ENCODE data around the gene ANKEF1.
"Not testable (repeated sequence)": the region's sequence is repeated elsewhere in the genome, so short reads cannot be mapped to it uniquely, and the experiment has no call there.

Gene ANKEF1

DNA sequence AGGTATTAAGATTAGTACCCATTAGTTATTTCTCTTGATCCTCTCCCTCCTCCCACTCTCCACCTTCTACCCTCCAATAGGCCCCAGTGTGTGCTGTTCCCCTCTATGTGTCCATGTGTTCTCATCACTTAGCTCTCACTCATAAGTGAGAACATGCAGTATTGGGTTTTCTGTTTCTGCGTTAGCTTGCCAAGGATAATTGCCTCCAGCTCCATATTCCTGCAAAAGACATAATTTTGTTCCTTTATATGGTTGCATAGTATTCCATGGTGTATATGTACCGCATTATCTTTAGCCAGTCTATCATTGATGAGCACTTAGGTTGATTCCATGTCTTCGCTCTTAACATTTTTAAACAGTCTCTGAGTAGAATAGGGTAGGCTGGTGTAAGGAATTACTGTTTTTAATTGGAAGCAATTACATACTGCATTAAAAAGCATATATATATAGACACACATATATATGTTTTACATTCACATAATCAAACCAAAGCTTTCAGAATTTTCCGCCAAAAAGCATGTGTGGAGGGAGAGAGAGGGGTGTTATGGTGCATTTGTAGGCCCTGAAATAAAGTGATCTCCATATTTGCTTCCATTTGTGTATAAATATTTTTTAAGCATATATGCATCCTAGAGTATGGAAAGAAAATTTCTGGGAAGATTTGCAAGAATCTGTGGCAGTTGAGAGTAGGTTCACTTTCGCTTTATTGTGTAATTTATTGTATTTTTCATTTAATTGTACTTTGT is 709 bp upstream of the ANKEF1 start:
- no peak for DNase-seq

DNA sequence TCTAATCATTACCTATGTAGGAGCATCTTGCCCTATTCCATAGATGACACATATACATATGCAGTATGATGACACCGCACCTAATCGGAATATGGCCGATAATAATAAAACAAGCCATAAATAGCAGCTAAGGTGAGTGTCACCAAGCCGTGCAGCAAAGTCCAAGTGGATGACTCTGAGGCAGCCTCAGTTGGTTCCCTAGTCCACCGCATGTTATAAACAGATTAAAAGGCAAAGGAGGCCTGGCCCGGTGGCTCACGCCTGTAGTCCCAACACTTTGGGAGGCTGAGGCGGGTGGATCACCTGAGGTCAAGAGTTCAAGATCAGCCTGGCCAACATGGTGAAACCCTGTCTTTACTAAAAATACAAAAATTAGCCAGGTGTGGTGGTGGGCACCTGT is 1.5 kb downstream of the ANKEF1 start:
- DNase-seq: not testable (repeated sequence)

DNA sequence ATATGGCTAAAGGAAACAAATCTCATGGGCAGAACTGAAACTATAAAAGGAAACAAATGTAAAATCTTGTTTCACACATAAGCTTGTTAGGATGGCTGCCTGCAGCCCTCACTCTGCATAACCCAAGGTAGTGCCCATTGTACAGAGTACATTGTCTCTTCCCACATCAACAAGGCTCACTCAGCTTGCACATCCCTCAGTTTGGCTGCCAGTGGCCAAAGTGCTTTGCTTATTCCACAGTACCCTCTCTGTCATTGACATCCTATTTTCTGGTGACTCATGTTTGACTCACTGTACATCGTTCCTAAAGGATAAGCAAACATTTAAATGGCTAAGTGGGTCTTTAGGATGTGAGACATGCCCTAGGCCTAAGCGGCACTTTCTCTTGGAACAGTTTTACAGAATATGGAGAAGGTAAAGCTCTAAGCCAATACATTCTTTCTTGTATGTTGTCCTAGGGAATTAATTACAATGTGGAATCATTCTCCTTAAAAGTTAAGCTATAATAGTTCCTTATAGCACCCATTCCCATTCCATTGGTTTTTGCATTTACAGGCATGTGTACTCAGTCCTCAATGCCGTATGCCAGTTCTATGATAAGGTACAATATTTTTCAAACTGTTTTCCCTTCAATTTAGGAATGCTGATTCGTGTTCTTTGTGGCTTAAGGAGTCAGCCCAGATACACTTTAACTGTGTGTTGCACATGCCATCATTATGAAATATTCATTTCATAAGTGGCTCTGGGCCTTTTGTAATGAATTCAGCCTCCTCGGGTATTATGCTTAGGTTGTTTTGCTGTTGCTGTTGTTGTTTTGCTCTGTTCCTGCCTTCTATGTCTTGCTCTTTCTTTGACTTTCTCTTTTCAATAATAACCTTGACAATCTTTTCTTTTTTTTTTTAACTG is 5.5 kb downstream of the ANKEF1 start:
- no peak for DNase-seq

DNA sequence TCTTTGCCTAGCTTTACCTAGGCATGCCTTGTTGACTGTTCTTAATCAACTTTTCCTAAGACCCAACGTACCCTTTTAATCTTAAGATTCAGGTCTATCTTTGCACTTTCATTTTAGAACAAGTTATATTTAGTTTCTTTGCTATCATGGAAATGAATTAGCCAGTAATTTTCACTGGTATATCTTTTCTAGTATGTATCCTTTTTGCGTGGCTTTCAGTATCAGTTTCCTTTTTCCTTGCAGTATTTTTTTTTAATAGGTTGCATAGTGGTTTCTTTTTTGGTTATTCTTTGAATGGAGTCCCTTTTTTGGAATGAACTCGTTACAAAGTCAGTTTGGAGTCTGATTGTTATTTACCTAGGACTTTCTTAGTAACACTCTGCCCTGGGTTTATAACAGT is 7.3 kb downstream of the ANKEF1 start:
- no peak for DNase-seq

DNA sequence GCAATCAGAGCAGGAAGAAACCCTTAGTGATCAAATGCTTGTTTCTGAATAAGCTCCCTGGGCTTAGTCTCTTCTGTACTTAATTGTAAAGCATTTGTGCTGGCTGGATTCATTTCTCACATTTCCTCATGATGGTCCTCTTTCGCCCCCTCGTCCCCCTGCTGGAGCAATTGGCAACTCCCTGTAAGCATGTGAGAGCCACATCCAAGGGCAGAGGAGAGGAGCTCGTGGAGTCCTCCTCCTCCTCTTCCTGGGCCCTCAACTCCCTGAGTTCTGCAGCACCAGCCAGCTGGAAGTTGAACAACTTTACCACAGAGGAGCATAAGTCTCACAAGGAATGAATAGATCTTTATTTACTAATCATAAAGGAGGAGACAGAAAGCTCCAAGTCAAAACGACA is 12.6 kb downstream of the ANKEF1 start:
- no peak for DNase-seq

DNA sequence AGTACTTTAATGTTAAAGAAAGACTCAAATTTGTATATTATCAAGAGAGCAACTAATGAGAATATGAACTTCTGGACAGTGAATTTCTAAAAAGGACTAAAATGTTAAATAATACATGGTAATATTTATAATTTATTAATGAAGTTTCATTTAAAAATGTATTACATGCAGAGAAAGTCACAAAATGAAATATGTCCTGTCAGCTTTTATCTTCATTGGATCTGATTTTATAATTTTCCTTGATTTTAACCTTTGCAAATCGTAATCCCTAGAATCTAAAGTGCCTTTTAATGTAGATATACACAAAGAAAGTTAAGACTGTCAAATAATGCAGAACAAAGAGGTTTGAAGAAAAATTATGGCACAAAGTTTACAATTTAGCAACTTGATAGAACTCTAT is 16.4 kb downstream of the ANKEF1 start:
- DNase-seq: no peak

DNA sequence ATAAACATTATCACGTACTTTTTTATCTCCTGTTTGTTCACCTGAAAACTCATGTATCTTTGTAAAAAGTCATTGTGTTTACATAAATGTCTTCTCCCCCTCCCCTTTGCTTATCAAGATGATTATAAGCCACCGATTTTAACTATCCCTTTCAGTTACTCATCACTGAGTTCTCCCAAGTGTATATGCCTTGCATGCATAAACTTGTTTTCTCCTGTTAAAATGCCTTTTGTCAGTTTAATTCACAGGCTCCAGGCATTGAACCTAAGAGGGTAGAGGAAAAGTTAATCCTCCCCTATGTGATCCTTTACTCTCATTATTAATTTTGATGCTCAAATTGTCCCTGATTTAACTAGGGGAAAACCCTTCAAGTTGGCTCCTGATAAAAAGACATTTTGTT is 24.2 kb downstream of the ANKEF1 start:
- no peak for DNase-seq

DNA sequence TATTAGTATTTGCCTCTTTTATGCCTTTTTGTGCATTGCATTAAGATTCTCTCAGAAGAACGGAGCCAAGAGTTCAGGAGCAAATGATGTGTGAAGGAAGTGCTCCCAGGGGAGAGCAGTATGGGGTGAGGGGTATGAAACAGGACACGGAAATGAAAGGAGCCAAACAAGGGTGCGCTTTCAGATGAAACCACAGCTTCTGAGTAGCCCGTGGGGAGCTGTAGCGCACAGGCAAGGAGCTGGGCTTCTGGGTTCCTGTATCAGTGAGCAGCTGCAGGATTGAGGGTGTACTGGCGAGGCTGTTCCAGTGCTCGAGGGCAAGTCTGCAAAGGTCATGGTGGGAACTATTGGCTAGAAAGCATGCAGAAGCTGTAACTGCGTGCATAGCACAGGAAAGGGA is 25.4 kb downstream of the ANKEF1 start:
- no peak for DNase-seq

DNA sequence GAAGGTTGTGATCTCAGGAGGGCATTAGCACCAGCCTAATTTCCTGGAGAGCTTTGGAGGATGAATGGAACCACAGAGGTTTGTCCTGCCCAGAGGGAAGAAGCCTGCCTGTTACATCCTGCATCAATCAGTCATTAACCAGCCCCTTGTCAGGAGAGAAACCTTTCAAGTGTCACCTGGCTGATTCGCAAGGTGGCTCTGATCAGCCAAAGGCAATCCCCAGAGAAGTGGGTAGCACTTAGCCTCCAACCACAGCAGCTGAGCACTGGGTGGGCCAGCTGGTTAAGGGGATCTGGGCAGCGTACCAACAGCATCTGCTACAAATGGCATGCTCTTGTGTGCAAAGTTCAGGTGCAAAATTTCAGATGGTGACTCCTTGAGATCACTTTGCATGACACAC is 26.9 kb downstream of the ANKEF1 start:
- DNase-seq: no peak

DNA sequence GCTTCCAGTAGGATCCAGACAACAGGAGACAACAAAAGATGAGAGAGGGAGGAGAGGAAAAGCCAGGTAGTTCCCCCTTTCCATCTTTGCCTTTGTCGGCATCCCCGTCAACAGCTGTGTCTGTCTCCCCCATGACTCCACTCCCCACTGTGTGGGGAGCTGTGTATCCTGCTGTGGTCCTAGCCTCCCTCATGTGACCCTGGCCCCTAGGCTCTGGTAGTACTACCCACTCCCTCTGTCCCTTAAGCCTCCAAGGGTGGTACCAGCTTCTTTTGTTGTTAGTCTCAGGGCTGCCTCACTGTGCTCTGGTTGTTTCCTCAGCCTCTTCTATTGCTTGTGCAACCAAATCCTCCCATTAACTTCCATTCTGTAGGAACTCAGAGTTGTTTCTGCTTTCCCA is 28.7 kb downstream of the ANKEF1 start:
- no peak for DNase-seq

DNA sequence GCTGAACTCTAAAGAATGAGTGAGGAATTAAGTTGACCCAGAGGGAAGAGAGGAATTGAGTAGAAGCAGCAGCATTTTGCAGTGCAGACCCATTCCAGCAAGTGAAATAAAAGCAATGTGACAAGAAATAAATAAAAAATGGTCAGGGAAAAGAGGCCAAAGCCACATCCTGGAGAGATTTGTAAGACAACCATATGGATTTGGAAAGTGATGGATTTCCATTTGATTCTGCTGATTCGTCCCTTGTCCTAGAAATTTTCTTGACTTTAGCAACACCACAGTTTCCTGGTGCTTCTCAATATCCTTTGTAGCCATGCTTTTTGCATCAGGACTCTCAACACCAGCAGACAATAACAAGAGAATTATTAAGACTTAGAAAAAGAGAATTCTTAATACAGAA is 29.8 kb downstream of the ANKEF1 start:
- no peak for DNase-seq

DNA sequence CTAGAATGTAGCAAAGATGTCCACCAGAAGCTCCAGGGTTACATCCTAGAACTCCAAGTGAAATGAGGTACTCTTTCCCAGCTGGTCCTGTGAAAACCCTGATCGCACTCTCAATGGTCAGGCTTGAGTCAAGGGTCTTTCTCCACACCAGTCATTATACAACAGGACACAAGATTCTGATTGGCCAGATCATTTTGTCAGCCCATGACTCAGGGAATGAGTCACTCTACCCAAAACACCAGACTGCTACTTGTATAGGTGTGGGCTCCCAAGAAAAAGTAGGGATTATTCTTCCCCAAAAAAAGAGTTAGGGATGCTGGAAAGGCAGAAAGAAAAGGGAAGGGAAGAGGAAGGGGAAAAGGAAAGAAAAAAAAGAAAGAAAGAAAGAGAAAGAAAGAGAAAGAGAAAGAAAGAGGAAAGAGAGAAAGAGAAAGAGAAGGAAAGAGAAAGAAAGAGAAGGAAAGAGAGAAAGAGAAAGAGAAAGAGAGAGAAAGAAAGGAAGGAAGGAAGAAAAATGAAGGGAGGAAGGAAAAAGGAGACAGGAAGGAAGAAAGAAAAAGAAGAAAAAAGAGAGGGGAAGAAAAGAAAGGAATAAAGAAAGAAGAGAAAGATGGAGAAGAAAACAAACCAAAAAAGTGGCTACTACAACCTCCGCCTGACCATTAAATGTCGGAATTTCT is 30.5 kb downstream of the ANKEF1 start:
- DNase-seq: no peak

DNA sequence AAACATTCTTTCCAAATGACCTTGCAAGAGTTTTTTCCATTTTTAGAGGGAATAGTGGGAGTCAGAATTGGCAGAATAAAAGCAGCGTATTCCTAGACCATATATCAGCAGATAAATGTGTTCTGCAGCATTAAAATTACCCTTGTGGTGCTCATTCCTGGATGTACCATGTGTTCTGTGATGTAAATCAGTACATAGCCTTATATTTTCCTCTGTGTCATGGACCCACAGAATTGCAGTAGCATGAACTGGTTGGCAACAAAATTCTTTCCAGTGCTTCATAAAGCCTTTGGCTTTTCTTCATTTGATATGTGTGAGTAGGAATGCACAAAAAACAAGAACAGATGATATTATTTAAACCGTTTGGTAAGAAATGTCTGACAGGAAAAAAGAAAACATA is 32.5 kb downstream of the ANKEF1 start:
- DNase-seq: no peak

DNA sequence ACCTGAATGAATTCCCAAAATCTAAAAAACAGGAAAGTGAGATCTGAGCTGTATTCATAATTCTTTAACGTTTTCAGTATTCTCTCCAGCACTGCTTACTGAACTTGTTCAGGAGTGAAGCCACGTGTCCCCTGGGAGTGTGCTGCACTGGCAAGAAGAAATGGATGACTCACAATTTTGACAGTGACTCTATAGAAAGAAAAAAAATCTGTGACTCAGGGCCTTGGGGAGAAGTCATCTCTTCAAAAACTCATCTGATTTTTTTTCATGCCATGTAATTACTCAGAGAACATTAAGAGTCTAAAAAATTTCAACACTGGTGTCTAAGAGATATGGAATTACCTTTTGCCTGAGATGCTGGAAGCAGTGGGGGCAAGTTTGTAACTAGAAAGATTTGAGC is 39.7 kb downstream of the ANKEF1 start:
- no peak for DNase-seq

DNA sequence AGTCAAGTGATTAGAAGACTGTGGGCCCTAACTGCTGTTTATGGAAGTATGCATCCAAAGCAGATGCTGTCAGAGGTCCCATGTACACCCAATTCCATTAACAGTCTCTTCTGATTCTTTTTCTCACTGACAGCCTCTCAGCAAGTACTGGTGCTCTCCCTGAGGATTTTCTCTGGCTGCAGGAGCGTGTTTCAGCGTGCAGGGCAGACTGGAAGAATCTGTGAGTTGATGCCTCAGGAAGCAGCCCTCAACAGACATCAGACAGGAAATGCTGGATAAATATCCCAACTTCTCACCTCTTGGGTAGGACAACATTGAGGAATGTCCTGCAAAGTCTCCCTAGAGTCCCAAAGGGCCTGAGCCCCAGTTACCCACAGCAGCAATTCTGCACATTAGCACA is 40.8 kb downstream of the ANKEF1 start:
- DNase-seq: no peak

DNA sequence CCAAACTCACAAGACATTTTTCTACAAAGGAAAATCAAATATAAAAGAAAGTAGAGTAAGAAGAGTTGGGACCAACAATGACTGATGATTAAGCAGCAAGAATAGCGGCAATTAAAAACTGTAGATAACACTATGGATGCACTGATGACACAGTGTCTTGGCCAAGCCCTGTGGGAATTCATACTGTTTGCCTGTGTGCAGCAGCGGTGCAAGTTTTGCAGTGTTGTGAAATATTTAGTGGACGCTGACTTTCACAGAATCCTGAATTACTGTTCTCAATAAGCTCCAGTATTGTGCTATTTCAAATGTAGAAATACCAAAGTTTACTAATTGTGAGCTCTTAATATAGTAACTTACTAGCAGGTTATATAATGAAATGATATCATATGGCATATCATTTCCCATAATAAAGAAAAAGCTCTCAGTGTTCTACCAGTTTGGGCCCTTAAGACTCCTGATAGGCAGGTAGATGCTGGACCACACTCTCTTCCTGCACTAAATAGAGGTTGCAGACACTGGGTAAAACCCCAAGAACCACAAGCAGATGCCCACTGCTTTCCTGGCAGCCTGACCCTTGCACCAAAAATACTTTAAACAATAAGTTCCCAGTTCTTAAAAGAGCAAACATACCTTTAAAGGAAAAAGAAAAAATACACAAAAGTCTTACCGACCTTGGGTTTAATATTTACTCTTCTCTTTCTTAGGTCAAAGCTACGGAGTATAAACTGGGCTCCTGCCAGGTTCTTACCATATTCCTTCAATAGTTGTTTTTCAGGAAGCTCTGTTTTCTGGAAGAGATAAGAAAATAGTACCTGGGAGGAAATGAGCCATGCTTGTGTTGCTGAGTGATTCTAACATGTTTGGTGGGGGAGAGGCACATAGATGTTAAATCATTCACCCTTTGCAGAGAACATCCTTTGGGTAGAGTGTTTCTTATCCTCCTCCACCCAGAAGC is 41.6 kb downstream of the ANKEF1 start:
- DNase-seq: no peak

DNA sequence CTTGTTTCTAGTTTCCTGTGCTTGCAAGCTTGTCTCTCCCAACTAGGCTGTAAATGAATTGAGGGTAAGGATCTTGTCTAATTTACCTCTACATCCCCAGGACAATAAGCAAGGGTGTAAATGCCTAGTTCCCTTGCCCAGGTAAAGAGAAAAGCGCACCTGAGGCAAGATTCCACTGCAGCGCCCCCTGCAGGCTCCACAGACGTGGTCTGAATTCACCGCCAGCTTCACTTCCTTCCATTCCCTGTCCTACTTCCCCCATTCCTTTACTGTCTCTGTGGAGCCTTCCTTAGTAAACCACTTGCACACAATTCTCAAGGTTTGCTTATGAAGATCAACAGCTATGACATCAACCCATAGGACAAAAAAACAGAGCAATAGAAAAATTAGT is 42.3 kb downstream of the ANKEF1 start:
- DNase-seq: no peak

DNA sequence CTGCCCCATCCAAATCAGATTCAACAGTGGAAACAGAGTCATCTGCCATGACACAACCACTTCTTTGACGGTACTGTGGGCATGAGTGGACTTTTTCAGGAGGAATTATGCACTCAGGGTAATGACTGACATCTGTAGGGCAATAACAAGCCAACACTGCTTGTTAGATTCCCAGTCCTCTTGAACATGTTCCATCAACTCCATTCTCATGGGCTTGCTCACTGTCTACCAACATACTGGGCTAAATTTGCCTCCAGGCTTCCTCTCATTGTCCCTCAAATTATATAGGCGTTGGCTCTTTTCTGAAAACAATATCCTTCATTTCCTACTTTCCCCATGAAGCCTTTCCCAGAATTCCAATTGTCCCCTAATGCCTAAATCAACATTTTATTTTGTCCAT is 43.1 kb downstream of the ANKEF1 start:
- no peak for DNase-seq

DNA sequence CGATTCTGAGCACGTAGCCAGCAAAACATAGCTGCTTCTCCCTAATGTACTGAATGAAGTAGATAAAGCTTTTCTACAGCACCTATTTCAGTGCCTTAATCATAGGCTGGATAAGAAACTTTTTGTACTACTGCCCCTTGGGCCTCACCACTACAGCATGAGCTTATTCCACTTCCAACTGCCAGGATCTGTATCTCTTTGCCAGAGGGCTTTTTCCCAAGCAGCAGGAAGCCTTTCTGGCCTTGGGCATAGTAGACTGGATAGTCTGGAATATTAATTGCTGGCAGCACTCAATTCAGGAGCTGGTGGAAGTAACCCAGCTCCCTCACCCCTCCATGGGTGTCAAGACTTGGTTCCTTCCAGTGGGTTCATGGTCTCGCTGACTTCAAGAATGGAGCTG is 43.6 kb downstream of the ANKEF1 start:
- no peak for DNase-seq

DNA sequence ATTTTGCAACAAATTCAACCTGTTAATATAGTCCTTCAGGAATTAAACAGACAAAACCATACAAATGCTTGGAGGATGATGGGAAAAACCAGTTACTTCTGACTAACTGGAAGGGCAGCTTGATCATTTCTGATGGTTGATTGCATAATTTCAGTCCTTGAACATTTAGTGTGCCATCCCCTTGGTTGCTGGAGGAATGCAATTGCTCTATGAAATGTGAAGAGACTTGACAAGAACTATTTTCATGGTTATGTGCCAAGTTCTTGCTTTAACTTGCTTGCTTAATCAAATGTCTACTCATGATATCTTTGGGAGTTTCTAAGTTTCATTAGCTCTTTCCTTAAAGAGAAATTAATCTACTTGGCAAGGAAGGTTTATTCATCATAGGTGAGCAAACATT is 45.2 kb downstream of the ANKEF1 start:
- no peak for DNase-seq

DNA sequence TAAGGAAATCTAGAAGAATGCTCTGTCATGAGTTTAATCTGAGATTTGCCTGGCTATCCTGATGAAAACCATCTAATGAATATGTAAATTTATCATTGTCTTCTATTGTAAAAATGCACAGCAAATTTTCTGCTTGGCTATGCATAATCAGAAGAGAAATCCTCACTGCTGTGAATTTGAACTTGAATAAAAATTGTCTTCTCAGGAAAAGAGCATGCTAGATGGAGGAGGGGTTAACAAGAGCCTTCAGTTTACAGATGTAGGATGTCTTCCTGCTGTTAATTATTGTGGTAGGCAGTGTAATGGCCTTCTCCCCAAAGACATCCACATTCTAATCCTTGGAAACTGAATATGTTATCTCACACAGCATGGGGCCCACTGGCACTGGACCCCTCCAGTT is 45.8 kb downstream of the ANKEF1 start:
- DNase-seq: no peak

DNA sequence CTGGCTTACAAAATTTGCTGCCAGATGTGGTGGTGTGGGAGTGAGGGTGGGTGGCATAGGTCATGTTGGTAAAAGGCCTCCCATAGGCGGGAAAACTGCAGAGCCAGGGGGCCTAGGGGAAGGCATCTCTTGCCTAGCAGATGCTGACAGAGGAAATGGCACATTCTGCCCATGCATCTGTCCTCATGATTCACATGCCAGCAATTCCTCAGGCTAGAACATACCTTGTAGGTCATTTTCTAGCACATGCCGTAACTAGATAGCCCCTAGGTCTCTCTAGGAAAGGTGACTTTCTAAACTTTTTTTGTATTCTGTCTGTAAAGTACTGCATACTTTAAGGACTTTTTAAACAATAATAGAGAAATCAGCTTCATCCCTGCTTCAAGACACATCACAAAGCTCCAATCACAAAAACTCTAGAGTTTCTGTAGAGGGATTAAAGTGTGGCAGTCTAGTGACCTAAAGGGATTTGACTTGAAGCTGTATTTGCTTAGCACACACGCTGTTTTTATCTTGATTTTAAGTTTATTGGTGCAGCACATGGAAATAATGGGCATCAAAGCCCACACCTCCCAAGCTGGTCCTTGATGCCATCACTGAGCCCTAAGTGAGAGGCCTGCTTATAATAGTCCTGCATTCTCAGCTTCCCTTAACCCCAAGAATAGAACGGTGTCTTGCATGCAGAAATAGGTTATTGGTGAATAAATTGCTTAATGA is 55.2 kb downstream of the ANKEF1 start:
- DNase-seq: no peak
